Left hindlimb (tissue), 1 donor: Measurements from ENCODE around the gene LEKR1.

Source experiments
- DNase-seq: peaks from one replicate; pipeline ENCODE4 v3.0.0-alpha.2; 2018

Gene LEKR1

DNA sequence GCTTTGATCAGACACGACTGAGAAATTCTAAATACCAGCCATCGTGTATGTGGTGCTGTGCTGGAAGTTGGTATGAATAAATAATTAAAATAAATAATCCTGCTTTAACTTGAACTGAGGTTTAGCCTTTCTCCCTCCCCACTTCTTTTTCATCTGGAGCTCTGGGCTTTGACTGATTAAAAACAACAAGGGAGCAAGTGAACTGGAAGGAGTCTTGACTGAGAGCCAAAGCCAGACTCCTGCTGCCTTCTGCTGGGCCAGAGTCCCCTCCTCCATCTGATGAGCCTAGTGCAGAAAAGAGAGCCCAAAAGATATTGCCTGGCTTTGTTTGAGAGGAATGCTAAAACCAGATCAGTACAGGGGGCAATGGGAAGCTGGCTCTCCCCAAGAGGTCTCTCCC lies 237.8 kb downstream of the LEKR1 start:
- no peak for DNase-seq

- no peak for DNase-seq
Observed at GRCh38 chr3:157064402-157064801, 238.2 kb downstream of the LEKR1 start.

DNA sequence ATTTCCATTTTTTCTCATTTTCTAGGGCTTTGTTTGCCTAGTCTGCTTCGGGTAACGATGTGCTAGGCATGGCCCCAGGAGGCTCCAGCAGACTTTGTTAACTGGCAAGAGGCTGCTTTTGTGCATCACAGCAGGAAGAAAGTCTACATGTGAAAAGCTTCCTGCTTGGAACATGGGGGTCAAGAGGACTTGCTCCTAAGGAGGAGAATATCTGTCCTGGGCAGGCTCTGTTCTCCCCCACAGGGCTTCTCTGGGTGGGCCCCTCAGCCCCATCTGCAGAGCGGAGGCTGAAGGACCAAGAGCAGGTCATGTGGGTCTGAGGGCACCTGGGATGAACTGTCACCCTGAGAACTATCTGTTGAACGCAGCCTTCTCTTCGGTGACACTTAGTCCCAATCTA lies 239.0 kb downstream of the LEKR1 start:
- DNase-seq = no peak

DNA sequence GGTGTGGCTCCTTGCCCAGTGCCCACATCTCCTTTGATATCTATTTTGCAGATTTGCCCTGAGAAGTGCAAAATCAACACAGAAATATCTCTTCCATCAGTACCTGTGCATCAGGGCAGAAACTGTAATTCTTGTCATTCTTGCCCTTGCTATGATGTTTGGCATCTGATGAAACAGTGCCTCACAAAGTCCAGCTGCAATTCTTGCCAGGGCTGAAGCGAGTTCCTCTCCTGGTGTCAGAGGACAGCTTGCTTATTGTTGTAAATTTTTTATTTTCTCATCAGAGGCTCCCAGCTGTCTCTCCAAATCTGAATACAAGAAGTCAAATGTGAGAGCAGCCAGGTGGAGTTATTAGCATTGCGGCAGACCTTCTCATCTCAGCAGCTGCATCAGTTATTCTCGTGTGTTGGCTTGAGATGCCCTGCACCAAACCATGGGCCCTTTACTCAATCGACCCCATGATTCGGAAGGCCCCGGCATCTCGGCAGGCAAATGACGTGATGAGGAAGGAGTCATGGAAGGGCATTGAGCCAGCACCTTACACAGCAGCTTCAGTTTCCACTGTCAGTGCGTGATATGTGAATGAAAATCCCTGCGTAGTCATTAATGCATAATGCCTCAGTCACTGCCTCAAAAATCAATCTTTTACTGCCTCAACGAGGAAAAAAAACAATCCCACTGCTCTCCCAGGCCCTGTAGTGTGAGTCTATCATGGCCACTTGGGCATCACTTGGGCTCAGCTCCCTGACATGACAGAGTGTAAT lies 240.4 kb downstream of the LEKR1 start:
- DNase-seq = no peak

- DNase-seq = no peak
Observed at GRCh38 chr3:157067114-157067513, 241.0 kb downstream of the LEKR1 start.

GRCh38 chr3:157069406-157069805 lies 243.3 kb downstream of the LEKR1 start:
- DNase-seq = no peak

GRCh38 chr3:157069846-157070677 lies 243.9 kb downstream of the LEKR1 start:
- DNase-seq = no peak

DNA sequence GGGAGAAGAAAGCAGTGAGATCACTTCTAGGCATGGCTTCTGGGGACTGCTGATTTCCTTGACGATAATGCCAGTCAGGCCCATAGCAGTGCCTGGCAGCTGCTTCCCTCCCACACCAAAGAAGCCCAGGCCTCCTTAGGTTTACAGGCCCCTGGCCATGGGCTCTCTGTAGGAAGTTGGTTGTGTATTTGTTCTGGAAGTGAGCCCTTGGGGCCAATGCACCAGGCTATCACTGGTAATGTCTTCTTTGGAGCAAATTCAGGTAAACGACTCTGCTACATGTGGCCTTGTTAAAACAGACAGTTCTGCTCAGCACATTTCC lies 244.5 kb downstream of the LEKR1 start:
- DNase-seq = no peak

DNA sequence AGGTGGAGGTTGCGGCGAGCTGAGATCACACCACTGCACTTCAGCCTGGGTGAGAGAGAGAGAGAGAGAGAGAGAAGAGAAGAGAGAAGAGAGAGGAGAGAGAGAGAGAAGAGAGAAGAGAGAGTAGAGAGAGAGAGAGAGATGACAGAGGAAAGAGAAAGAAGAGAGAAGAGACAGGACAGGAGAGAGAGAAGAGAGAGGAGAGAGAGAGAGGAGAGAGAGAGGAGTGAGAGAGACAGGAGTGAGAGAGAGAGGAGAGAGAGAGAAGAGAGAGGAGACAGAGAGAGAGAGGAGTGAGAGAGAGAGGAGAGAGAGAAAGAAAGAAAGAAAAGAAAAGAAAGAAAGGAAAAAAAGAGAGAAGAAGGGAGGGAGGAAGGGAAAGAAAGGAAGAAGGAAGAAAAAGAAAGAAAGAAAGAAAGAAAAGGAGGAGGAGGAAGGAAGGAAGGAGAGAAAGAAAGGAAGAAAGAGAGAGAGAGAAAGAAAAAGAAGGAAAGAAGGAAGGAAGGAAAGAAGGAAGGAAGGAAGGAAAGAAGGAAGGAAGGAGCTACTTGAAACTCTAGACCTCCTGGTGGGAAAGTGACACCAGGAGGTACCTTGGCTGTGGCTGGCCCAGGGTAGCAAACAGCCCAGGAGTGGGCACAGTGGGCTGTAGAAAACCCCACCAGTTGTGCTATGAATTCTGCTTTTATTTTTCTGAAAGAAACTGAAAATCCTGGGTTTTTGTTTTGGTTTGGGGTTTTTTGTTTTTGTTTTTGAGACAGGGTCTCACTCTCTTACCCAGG lies 245.8 kb downstream of the LEKR1 start:
- no peak for DNase-seq

GRCh38 chr3:157073810-157074209 lies 247.7 kb downstream of the LEKR1 start:
- DNase-seq = no peak

DNA sequence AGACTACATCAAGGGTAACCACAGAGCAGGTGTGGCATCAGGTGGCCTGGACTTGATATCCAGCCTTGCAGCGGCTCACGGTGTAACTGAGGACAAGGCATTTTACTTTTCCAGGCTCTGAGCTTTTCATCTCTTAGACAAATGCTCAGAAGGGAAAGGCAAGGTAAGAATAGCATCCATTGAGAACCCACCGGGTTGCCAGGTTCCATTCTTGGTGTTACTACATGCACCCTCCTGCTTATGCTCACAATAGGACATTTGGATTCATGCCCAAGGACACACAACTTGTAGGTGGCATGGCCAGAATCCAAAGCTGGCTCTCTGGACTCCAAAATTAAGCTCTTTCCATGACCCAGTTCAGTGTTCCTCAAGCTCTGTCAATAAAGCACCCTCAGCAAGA lies 248.3 kb downstream of the LEKR1 start:
- DNase-seq = no peak

- DNase-seq = no peak
Observed at GRCh38 chr3:157074981-157075380, 248.8 kb downstream of the LEKR1 start.

GRCh38 chr3:157075693-157076420 lies 249.7 kb downstream of the LEKR1 start:
- no peak for DNase-seq

DNA sequence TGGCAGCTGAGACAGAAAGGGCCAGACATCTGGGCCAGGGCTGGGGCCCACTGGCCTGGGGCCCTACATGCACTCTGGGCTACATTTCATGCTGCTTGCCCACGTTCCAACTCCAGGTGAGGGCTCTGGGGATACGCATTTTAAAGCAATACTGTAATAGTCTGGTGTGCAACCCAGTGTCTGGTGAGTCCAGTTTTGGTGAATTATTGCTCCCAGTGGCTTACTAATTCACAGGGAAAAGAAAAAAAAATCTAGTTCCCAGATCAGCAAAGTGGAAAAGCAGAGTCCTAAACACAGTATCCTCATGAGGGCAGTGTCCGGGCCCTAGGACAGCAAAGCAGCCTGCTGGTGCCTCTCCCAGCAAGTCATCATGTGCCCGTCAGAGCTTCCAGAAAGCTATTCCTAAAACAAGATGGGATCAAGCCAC lies 251.4 kb downstream of the LEKR1 start:
- DNase-seq = no peak

GRCh38 chr3:157078131-157078810 lies 252.1 kb downstream of the LEKR1 start:
- DNase-seq = no peak

DNA sequence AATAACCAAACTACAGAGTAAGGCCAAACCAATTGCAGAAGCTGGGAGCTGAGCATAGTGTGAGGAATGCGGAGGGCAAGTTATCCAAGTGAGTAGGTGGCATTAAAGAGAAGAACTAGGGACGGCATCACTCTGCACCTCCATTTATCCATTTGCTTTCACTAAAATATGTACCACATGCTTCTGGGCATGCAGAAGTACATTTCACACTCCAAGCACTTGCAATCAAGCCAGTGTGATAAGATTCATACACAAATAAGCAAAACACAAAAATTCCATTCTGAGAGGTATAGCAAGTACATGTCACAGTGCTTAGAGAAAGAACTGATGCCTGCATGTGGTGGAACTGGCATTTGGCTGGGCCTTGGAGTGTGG lies 252.6 kb downstream of the LEKR1 start:
- no peak for DNase-seq

DNA sequence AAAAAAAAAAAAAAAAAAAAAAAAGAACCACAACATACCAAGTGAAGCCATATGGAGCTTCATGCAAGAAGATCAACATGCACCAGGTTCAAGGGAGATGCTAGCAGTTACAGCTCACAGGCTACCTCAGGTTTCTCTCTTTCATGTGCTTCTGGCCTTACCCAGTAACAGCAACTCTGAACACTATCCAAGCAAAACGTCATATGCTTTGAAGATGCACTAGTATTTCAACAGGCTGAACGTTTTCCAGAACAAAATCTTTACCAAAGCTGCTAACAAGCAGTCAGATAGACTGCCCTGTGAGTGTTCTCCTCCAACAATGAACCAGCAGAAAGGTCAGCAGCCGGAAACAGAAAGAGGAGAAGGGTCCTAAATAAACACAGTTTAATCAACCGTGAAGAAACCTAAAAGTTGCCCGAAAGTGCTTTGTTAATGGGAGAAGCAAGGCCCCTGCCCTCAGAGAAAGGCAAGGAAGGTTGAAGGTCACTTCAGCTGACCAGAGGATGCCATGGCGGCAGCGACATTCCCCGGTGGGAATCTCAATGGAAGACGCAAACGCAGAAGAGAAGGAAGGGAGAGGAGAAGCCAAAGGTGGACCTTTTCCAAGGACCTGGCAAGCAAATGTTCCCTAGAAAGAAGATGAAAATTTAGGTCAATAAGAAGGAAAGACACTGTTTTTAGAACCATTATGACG lies 253.7 kb downstream of the LEKR1 start:
- no peak for DNase-seq

GRCh38 chr3:157081626-157082210 lies 255.6 kb downstream of the LEKR1 start:
- DNase-seq = peak; percentile 91

- DNase-seq = no peak
Observed at GRCh38 chr3:157082305-157082982, 256.3 kb downstream of the LEKR1 start.

DNA sequence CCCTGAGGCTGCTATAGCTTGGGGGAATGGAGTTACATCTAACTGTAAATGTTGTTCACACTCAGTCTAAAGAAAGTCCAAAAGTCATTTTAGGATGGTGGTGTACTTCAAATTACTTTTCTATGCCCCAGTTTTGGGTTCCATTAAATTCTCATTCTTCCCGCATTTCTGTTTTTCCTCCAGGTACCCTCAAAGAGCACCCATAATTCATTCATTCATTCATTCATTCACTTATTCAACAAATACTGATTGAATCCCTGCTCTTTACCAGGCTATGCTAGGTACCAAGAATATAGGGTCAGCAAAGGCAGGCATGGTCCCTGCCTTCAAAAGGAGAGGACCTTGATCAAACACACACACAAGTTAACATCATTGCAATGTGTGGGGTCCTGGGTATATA lies 257.7 kb downstream of the LEKR1 start:
- no peak for DNase-seq
